GM12878 (cell line): ENCODE results near the gene POLE3. TPM values are rescaled to one million over a fixed set of nuclear protein-coding genes. Genes with fewer than 3 reads are reported as not detected.

Experiments used
- ATAC-seq: fragments of 200-7000 bp; cut with Tn5 transposase; 3 replicates; pipeline ENCODE4 v1.9.1; 2020; ENCODE audit warnings: mild to moderate bottlenecking, moderate library complexity
- BruUV-seq: library from RNA; stranded (reverse); fragments of 400-500 nt; replicated peaks from 2 replicates; lab custom pipeline; 2021; lab: Mats Ljungman, UMichigan
- CTCF ChIA-PET: fragments of 300-600 bp; sonication (Branson Sonifier 250); formaldehyde crosslinking; extraction: SDS; loops from one replicate; lab custom pipeline; 2021; ENCODE audit warnings: inconsistent platforms; lab: Yijun Ruan, JAX
- POLR2A ChIA-PET: fragments of 350-600 bp; formaldehyde crosslinking; extraction: SDS; loops from one replicate; lab custom pipeline; 2021; ENCODE audit warnings: inconsistent platforms; lab: Charles Lee
- RAD21 ChIA-PET: fragments of 300-600 bp; sonication (Branson Sonifier 250); formaldehyde crosslinking; loops from one replicate; lab custom pipeline; 2023; ENCODE audit warnings: antibody characterized with exemption; ENCODE audit not compliant: unreplicated experiment; lab: Charles Lee
- SMC1A ChIA-PET: fragments of 300-600 bp; sonication (Branson Sonifier 250); formaldehyde crosslinking; loops from one replicate; lab custom pipeline; 2023; ENCODE audit not compliant: unreplicated experiment, uncharacterized antibody; lab: Charles Lee
- DNase-seq: peaks from one replicate; pipeline ENCODE4 v3.0.0-alpha.2; 2011; ENCODE audit warnings: low read depth, low spot score
- FAIRE-seq: peaks from 3 replicates; lab custom pipeline; 2011; peaks lifted over from hg19 to GRCh38; lab: Jason Lieb, UNC
- H2AFZ ChIP-seq: 2 replicates; pipeline ENCODE4 v1.6.0; 2011; ENCODE audit warnings: low read depth, low read length, control low read depth; ENCODE audit not compliant: control insufficient read depth
- H3K27ac ChIP-seq: 2 replicates; pipeline ENCODE4 v1.5.1; 2011; ENCODE audit warnings: control low read depth; ENCODE audit not compliant: control insufficient read depth, insufficient read depth
- H3K27me3 ChIP-seq, 2 experiments: replicated peaks in 1 of 2; 2 replicates each; pipeline versions ENCODE4 v1.6.0 to v1.6.1; 2011; ENCODE audit warnings: low read length in 1 of 2; ENCODE audit not compliant: control insufficient read depth in 2 of 2, insufficient read depth in 2 of 2
- H3K36me3 ChIP-seq, 2 experiments: 2 replicates each; pipeline ENCODE4 v1.5.1; 2011; ENCODE audit warnings: low read length in 1 of 2; ENCODE audit not compliant: control insufficient read depth in 2 of 2, insufficient read depth in 2 of 2
- H3K4me1 ChIP-seq: 2 replicates; pipeline ENCODE4 v1.6.1; 2011; ENCODE audit warnings: mild to moderate bottlenecking, low read length, moderate library complexity, mixed read lengths; ENCODE audit not compliant: control insufficient read depth, insufficient read depth
- H3K4me2 ChIP-seq: 2 replicates; pipeline ENCODE4 v1.6.0; 2011; ENCODE audit warnings: control low read depth; ENCODE audit not compliant: control insufficient read depth, insufficient read depth
- H3K4me3 ChIP-seq: fragments of 200-600 bp; sonication (generic); 2 replicates; pipeline ENCODE4 v1.5.1; 2016
- H3K79me2 ChIP-seq: 2 replicates; pipeline ENCODE4 v1.6.0; 2011; ENCODE audit warnings: low read length; ENCODE audit not compliant: control insufficient read depth, insufficient read depth
- H3K9ac ChIP-seq: 2 replicates; pipeline ENCODE4 v1.8.0; 2011; ENCODE audit warnings: low read length, control low read depth, mixed read lengths; ENCODE audit not compliant: control insufficient read depth, insufficient read depth
- H3K9me3 ChIP-seq: replicated peaks from 3 replicates; pipeline ENCODE4 v1.5.1; 2011; ENCODE audit warnings: mild to moderate bottlenecking, low read length; ENCODE audit not compliant: control insufficient read depth, insufficient read depth
- H4K20me1 ChIP-seq: 2 replicates; pipeline ENCODE4 v1.6.0; 2011; ENCODE audit not compliant: control insufficient read depth, insufficient read depth
- BACH1 ChIP-seq: fragments of 450-650 bp; IDR thresholded peaks from 2 replicates; pipeline ENCODE4 v1.6.1; 2017; ENCODE audit warnings: mild to moderate bottlenecking, borderline replicate concordance
- BHLHE40 ChIP-seq, 2 experiments: fragments of 450-650 bp in 1 of 2; IDR thresholded peaks; 2 replicates each; pipeline ENCODE4 v1.6.1; 2011 to 2017; ENCODE audit warnings: low read depth in 2 of 2, borderline replicate concordance in 1 of 2, improper control_type of control experiment in 1 of 2, low read length in 1 of 2, mild to moderate bottlenecking in 1 of 2
- CBFB ChIP-seq: IDR thresholded peaks from 2 replicates; pipeline ENCODE4 v1.6.1; 2016; ENCODE audit warnings: antibody characterized with exemption, low read depth
- CHD1 ChIP-seq: IDR thresholded peaks from 2 replicates; pipeline ENCODE4 v1.6.1; 2012; ENCODE audit warnings: low read depth, low read length, improper control_type of control experiment
- E2F8 ChIP-seq: fragments of 450-650 bp; IDR thresholded peaks from 2 replicates; pipeline ENCODE4 v1.6.1; 2018; ENCODE audit warnings: mild to moderate bottlenecking, low read depth, moderate library complexity; ENCODE audit not compliant: partially characterized antibody
- MTA3 ChIP-seq: IDR thresholded peaks from 2 replicates; pipeline ENCODE4 v1.6.1; 2012; ENCODE audit warnings: low read length, inconsistent platforms, borderline replicate concordance
- NR2F1 ChIP-seq: fragments of 450-650 bp; conservative IDR thresholded peaks from 2 replicates; pipeline ENCODE4 v1.6.1; 2017; ENCODE audit warnings: mild to moderate bottlenecking
- PAX8 ChIP-seq: fragments of 450-650 bp; IDR thresholded peaks from 2 replicates; pipeline ENCODE4 v1.6.1; 2017; ENCODE audit warnings: mild to moderate bottlenecking, moderate library complexity
- POU2F2 ChIP-seq: IDR thresholded peaks from 3 replicates; pipeline ENCODE4 v1.6.1; 2011; ENCODE audit warnings: low read depth, mild to moderate bottlenecking, low read length, borderline replicate concordance
- SPI1 ChIP-seq: IDR thresholded peaks from 2 replicates; pipeline ENCODE4 v1.6.1; 2011; ENCODE audit warnings: low read depth, mild to moderate bottlenecking, low read length, moderate library complexity, borderline replicate concordance; ENCODE audit not compliant: insufficient read depth
- SREBF2 ChIP-seq: IDR thresholded peaks from 2 replicates; pipeline ENCODE4 v1.6.1; 2012; ENCODE audit warnings: mild to moderate bottlenecking, low read length
- STAT3 ChIP-seq: IDR thresholded peaks from 2 replicates; pipeline ENCODE4 v1.6.1; 2011; ENCODE audit warnings: low read depth, low read length, improper control_type of control experiment
- ZNF24 ChIP-seq: fragments of 450-650 bp; IDR thresholded peaks from 2 replicates; pipeline ENCODE4 v1.6.1; 2017; ENCODE audit warnings: antibody characterized with exemption, mild to moderate bottlenecking
- ZNF687 ChIP-seq: fragments of 450-650 bp; IDR thresholded peaks from 2 replicates; pipeline ENCODE4 v1.6.1; 2017; ENCODE audit warnings: mild to moderate bottlenecking, moderate library complexity
- WGBS: methylation state at CpG from one replicate; pipeline ENCODE4 v1.1.6; 2016; ENCODE audit warnings: low lambda C conversion rate; ENCODE audit not compliant: insufficient replicate concordance, insufficient coverage; ENCODE audit errors: missing lambda C conversion rate; 5-methylcytosine and 5-hydroxymethylcytosine counted together
- in situ Hi-C: fragments of 300-500 bp; cut with MboI; formaldehyde crosslinking; loops from 9 replicates; pipeline ENCODE4 v1.14.3; 2018; ENCODE audit warnings: mixed read lengths
- intact Hi-C: fragments of 100-400 bp; cut with micrococcal nuclease; formaldehyde crosslinking; loops from one replicate; pipeline ENCODE4 v1.14.2; 2022; ENCODE audit not compliant: unreplicated experiment
- polyA plus RNA-seq, 11 experiments: library from polyadenylated mRNA; depleted of rRNA in 4 of 11; unstranded in 6 of 11; stranded (reverse) in 5 of 11; fragments of >200 nt; fragmentation: Nextera tagmentation in 4 of 11; fragmentation: Illumina TruSeq in 1 of 11; extraction: Ambion mirVana in 4 of 11; extraction: Trizol in 1 of 11; gene quantifications; 1 replicate in 1 of 11; 2 replicates in 10 of 11; pipeline versions ENCODE4 v1.2.1 to v1.2.3, GENCODE V29; 2011 to 2016; ENCODE audit warnings: inconsistent platforms in 2 of 11, missing spikeins in 2 of 11, low read depth in 1 of 11
- total RNA-seq, 4 experiments: library from RNA; depleted of rRNA in 3 of 4; stranded (reverse); fragments of >200 nt in 3 of 4; fragmentation: Illumina TruSeq in 1 of 4; extraction: Trizol in 1 of 4; gene quantifications; 2 replicates each; pipeline versions ENCODE4 v1.2.1 to v1.2.3, GENCODE V29; 2013 to 2021
- TF ChIP-seq, protein P1 (sequence below), 3 experiments: IDR thresholded peaks in 2 of 3; conservative IDR thresholded peaks in 1 of 3; 2 replicates each; pipeline ENCODE4 v1.5.1; 2011; ENCODE audit warnings: low read depth in 3 of 3, low read length in 3 of 3, mild to moderate bottlenecking in 3 of 3, control low read depth in 2 of 3, moderate library complexity in 2 of 3, inconsistent platforms in 1 of 3, mixed read lengths in 1 of 3; ENCODE audit not compliant: control insufficient read depth in 2 of 3, insufficient read depth in 1 of 3; ENCODE audit errors: extremely low read depth in 1 of 3

POLE3 gene
- total and polyA plus RNA-seq, 10 of the 15 experiments (the other 5 are each of a cell fraction or from before 2014, with no cell fraction given): 40.8 to 116 (median 80.2) TPM

- POLR2A ChIA-PET: interaction anchor here (1.0 kb wide), 1 partner anchor 36 kb away, joined by 3 read pairs; no protein-coding TSS in a partner anchor
- no peak for ATAC-seq
- no peak overlapping the region for H3K4me2 ChIP-seq
- no peak for DNase-seq
- no peak overlapping the region for H3K27ac ChIP-seq
- intact Hi-C loops: no loop called here
- in situ Hi-C loops: no loop called here
- no TSS peak for BruUV-seq
- peaks cover 3 to 5% of the 10 kb centered on the region in 2 experiments for H3K36me3 ChIP-seq
- CTCF ChIA-PET: interaction anchor here (0.6 kb wide), 1 partner anchor 75 kb away, joined by 4 read pairs; no protein-coding TSS in a partner anchor
- SMC1A ChIA-PET: no interaction called here
- RAD21 ChIA-PET: no interaction called here
- no peak overlapping the region for H3K4me3 ChIP-seq
- whole genome bisulfite sequencing: 48% methylated on average over 13 of the region's 13 CpGs
- no peaks in the 10 kb centered on the region for H3K79me2 ChIP-seq
- no peak overlapping the region for H3K9ac ChIP-seq
- peaks cover 16% of the 10 kb centered on the region for H3K4me1 ChIP-seq
- no peaks in the 10 kb centered on the region for H3K27me3 ChIP-seq
- H4K20me1 ChIP-seq: no peaks in the 10 kb centered on the region
- H3K9me3 ChIP-seq: no peaks in the 10 kb centered on the region
- no peak for FAIRE-seq
- H2AFZ ChIP-seq: no peak overlapping the region
- TF ChIP-seq STAT3: no peak
- TF ChIP-seq POU2F2: no peak
- TF ChIP-seq BHLHE40 (IDR thresholded peaks at IDR 0.05; ENCODE audit: borderline replicate concordance in 1 of 2, low read depth in 2 of 2, low read length in 1 of 2): no peak
- TF ChIP-seq NR2F1: no peak
- TF ChIP-seq, protein P1, sequence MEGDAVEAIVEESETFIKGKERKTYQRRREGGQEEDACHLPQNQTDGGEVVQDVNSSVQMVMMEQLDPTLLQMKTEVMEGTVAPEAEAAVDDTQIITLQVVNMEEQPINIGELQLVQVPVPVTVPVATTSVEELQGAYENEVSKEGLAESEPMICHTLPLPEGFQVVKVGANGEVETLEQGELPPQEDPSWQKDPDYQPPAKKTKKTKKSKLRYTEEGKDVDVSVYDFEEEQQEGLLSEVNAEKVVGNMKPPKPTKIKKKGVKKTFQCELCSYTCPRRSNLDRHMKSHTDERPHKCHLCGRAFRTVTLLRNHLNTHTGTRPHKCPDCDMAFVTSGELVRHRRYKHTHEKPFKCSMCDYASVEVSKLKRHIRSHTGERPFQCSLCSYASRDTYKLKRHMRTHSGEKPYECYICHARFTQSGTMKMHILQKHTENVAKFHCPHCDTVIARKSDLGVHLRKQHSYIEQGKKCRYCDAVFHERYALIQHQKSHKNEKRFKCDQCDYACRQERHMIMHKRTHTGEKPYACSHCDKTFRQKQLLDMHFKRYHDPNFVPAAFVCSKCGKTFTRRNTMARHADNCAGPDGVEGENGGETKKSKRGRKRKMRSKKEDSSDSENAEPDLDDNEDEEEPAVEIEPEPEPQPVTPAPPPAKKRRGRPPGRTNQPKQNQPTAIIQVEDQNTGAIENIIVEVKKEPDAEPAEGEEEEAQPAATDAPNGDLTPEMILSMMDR (IDR thresholded peaks at IDR 0.05 in 2 of 3, conservative IDR thresholded peaks at IDR 0.05 in 1 of 3; ENCODE audit: control insufficient read depth in 2 of 3, extremely low read depth in 1 of 3, insufficient read depth in 1 of 3, low read depth in 3 of 3, low read length in 3 of 3): no peak
- no peak for TF ChIP-seq CBFB
- TF ChIP-seq BACH1: no peak
- TF ChIP-seq SREBF2: no peak
- no peak for TF ChIP-seq CHD1
- TF ChIP-seq MTA3: no peak
- TF ChIP-seq SPI1: no peak
- no peak for TF ChIP-seq ZNF687
- TF ChIP-seq PAX8: no peak
- TF ChIP-seq ZNF24: no peak
- TF ChIP-seq E2F8: no peak
These were observed 41.3 kb downstream of the POLE3 start for GRCh38 chr9:113368982-113369854.
